Retina (tissue), 1 donor: ENCODE results near the gene OR10H3.
"Not testable (repeated sequence)": the region's sequence is repeated elsewhere in the genome, so short reads cannot be mapped to it uniquely, and the experiment has no call there.

Experiments
- DNase-seq: peaks from one replicate; pipeline ENCODE4 v3.0.0-alpha.2; 2016

OR10H3 gene

DNA sequence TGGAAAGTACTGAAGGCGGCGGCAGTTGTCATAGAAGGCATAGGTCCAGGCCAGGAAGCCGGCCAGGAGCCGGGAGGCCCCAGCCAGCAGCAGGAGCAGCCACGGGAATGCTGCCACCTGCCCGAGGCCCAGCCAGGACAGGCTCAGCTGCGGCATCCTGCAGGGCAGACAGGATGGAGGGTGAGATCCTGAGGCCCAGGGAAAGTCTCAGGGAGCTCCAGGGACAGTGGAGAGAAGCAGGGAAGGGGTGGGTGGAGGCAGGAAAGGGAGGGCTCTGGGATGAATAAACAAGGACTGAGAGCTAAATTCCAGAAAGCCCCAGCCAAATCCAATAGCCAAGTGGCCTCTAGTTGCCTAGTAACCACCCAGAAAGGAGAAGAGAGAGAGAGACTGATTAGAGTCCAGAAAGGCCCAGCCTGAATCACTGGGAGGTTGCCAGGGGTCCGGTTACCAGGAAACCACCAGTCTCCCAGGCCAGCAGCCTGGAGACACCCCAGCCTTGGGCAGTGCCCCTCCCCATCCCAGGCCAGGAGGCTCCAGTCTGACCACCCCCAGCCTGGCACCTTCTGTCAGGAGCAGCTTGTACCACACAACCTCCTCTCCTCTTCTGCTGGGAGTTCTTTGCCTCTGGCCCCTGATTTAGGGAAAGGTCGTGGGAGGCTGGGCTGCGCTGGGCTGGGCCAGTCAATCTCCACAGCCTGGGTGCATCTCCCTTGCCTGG is 42.1 kb downstream of the OR10H3 start:
- DNase-seq: peak; percentile 76

DNA sequence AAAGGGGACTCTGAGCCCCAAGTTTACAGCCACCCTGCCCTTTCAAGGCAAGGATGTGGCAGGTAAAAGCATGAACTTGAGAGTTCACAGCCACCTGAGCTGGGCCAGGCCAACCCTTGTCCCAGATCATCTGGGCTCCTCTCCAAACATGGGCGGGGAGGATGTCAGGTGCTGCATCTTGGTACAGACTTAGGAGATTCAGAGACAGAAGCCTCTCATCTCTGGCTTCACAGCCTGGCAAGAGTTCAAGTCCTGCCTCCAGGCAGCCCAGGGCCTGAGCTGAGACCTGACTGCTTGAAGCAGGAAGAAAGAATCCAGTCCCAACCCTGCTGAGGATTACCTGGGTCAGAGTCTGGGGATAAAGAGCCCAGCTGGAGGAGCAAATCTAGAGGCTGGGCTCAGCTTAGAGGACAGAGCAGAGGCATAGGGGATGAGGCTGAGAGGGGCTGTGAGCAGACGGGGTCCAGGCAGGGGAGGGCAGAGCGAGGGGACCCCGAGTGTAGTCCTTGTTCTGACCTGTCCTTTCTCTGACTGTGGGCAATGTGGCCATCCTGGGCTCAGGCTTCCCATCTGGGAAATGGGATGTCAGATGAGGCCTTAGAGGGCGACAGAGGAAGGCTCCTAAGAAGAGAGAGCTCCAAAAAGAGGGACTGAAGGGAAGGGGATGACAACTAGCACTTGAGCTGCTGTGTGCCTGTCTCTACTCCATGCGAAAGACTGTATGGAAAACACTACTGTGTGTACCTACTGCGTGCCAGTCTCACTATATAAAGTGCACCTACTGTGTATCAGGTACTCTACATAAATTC is 43.0 kb downstream of the OR10H3 start:
- DNase-seq: peak; percentile 7

DNA sequence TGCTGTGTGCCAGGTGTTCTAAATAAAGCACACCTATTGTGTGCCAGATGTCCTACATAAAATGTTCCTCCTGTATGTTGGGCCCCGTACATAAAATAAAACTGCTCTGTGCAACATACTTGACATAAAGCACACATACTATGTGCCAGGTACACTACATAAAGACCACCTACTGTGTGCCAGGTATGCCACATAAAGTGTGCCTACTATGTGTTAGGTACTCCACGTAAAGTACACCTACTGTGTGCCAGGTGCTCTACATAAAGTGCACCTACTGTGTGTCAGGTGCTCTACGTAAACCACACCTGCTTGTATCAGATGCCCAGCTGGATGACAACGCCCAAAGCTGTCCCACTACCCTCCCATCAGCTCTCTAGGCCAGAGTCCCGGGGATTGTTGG is 43.9 kb downstream of the OR10H3 start:
- no peak for DNase-seq

DNA sequence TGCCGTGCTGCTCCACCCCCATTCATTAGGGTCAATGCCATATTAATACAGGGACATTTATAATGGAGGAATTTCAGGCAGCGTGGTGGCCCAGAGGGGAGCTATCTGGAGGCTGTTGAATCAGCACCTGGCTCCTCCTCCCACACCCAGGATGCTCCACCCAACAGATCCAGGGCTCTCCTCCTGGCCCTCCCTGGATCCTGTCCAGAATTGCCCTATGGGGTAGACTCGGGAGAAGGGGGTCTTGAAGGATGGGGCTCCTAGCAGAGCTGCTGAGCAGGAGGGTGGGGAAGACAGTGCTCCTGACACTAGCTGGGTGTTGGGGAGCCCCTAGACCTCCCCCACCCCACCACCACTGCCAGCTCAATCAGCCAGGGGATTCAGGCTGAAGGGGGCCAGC is 44.4 kb downstream of the OR10H3 start:
- no peak for DNase-seq

DNA sequence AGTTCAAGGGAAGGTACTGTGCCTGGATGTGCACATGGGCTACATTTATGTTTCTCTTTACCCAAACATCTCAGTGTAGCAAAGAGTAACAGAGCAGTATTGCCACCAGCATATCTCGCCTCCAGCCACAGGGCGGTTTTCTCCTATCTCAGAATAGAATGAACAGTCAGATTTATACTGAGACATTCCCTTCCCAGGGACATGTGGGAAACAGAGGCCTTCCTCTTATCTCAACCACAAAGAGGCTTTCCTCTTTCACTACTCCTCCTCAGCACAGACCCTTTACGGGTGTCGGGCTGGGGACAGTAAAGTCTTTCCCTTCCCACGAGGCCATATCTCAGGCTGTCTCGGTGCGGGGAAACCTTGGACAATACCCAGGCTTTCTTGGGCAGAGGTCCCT is 45.1 kb downstream of the OR10H3 start:
- not testable (repeated sequence) for DNase-seq

DNA sequence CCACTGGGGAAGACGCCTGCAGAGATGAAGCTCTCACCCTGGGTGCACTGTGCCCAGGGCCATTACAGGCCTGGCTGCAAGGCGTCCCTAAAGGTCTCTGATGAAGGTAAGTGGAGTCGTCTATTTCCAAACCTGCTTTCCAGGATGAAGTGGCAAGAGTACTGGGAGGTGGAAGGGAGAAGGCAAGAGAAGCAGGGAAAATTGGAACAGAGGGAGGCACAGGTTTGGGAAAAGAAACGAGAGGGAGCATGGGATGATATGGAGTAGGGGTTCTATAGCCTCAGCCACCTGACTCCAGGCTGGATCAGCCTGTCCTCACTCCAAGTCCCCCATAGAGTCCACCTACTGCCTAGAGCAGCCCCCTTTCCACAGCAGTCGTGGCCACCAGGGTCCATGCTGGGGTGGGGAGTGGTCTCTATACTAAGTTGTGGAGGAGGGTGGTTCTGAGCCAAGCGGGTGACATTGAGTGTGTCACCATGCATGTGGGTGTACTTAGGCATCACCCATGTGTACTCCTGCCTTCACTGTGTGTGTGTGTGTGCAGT is 49.9 kb downstream of the OR10H3 start, which contains the start of gene OR10H5:
Gene OR10H5, plus strand, starts transcription at position 51 of the 545 bp plus-strand sequence. CDS start 6,388 bp downstream, outside the sequence.
- DNase-seq: no peak

DNA sequence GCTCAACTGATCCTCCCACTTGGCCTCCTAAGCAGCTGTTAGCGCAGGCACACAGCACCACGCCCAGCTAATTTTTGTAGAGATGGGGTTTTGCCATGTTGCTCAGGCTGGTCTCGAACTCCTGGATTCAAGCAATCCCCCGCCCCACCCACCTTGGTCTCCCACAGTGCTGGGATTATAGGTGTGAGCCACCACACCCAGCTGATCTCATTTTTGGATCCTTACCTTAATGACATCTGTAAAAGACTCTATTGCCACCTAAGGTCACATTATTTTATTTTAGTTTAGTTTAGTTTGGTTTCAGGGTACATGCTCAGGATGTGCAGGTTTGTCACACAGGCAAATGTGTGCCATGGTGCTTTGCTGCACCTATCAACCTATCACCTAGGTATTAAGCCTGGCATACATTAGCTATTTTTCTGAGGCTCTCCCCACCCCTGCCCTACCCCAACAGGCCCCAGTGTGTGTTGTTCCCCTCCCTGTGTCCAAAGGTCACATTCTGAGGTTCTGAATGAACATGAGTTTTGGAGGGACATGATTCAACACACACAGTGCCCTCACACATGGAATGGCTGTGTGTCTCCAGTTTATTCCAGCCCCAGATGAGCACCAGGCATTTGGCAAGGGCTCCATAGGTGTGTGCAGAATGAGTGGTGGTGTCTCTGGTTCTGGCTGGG is 50.9 kb downstream of the OR10H3 start:
- no peak for DNase-seq

DNA sequence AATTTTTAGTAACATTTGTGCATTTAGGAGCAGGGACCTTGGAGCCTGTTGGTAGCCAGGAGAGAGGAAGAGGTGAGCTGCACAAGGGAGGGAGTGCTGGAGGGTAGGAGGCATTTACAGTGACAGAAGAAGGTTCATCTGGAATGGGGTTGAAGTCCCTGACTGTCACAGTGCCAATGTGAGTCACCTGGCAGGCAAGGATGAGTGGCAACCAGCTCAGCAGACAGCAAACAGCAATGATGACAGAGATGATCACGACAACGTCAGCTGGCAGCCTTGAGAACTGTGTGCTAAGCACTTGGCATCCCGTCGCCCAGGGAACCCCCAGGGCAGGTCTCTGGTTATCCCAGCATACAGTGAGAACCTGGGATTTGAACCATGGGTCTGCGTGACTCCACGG is 52.3 kb downstream of the OR10H3 start:
- no peak for DNase-seq
